Lower leg skin (tissue), 4 donors: ENCODE data around the gene MEOX2. TPM values are rescaled to one million over a fixed set of nuclear protein-coding genes. Genes with fewer than 3 reads are reported as not detected.

Experiments used
- DNase-seq, 2 donors: peaks; one replicate each; pipeline ENCODE4 v3.0.0-alpha.2; 2019; ENCODE audit warnings: low spot score in 2 of 2
- H3K4me3 ChIP-seq: fragments of 200-600 bp; sonication (generic); 2 replicates; pipeline ENCODE4 v1.5.1; 2017; ENCODE audit warnings: mild to moderate bottlenecking, low read depth; ENCODE audit not compliant: poor library complexity, severe bottlenecking
- POLR2A ChIP-seq, 2 donors: fragments of 450-650 bp; IDR thresholded peaks; one replicate each; pipeline ENCODE4 v1.6.1; 2016 to 2017; ENCODE audit warnings: antibody characterized with exemption in 2 of 2, mild to moderate bottlenecking in 1 of 2, moderate library complexity in 1 of 2
- WGBS, 2 donors: methylation state at CpG; one replicate each; pipeline ENCODE4 v1.1.5; 2018; 5-methylcytosine and 5-hydroxymethylcytosine counted together
- intact Hi-C: fragments of 100-400 bp; cut with DNase I; formaldehyde crosslinking; loops from one replicate; pipeline ENCODE4 v1.15.0; 2023; ENCODE audit warnings: low total_unique reads
- total RNA-seq, 4 donors: library from RNA; depleted of rRNA; stranded (reverse); fragments of >200 nt; gene quantifications; one replicate each; pipeline ENCODE4 v1.1.0, GENCODE V29; 2016
- TF ChIP-seq, protein P1 (sequence below), 3 donors: fragments of 450-650 bp; IDR thresholded peaks; one replicate each; pipeline ENCODE4 v1.5.1; 2016; ENCODE audit warnings: antibody characterized with exemption in 3 of 3, mild to moderate bottlenecking in 3 of 3, moderate library complexity in 2 of 3

The MEOX2 gene
- total RNA-seq, 4 donors from 2014 or later: 3.2 to 5.0 (median 4.1) TPM

DNA sequence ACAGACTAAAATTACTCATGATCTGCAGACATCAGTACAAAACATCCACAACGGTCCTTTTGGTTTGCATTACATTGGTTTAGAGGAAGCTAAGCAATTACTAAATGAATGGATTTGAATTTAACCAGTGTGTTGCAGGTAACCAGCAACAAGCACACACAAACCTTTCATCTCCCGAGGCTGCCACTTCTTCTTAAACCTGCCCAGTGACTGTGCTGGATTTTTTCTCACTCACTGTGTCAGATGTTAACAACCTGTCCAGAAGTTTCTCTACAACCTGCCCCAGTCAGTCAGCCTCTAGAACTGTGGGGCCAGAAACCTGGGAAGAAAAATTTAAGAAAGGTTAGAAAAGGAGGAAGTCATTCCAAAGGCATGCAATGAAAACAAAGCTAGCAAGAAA lies 2.4 kb upstream of the MEOX2 start:
- no peak for TF ChIP-seq POLR2A (IDR thresholded peaks at IDR 0.05)
- TF ChIP-seq, protein P1, sequence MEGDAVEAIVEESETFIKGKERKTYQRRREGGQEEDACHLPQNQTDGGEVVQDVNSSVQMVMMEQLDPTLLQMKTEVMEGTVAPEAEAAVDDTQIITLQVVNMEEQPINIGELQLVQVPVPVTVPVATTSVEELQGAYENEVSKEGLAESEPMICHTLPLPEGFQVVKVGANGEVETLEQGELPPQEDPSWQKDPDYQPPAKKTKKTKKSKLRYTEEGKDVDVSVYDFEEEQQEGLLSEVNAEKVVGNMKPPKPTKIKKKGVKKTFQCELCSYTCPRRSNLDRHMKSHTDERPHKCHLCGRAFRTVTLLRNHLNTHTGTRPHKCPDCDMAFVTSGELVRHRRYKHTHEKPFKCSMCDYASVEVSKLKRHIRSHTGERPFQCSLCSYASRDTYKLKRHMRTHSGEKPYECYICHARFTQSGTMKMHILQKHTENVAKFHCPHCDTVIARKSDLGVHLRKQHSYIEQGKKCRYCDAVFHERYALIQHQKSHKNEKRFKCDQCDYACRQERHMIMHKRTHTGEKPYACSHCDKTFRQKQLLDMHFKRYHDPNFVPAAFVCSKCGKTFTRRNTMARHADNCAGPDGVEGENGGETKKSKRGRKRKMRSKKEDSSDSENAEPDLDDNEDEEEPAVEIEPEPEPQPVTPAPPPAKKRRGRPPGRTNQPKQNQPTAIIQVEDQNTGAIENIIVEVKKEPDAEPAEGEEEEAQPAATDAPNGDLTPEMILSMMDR (IDR thresholded peaks at IDR 0.05): no peak
- no peak for DNase-seq
- no peak overlapping the region for H3K4me3 ChIP-seq
- intact Hi-C loops: no loop called here
- WGBS, 2 donors: 28 to 29% methylated on average over 2 of the region's 2 CpGs

GRCh38 chr7:15688279-15688626 lies 1.8 kb upstream of the MEOX2 start:
- WGBS, 2 donors: 6% methylated on average over 10 of the region's 10 CpGs
- intact Hi-C loops: no loop called here

DNA sequence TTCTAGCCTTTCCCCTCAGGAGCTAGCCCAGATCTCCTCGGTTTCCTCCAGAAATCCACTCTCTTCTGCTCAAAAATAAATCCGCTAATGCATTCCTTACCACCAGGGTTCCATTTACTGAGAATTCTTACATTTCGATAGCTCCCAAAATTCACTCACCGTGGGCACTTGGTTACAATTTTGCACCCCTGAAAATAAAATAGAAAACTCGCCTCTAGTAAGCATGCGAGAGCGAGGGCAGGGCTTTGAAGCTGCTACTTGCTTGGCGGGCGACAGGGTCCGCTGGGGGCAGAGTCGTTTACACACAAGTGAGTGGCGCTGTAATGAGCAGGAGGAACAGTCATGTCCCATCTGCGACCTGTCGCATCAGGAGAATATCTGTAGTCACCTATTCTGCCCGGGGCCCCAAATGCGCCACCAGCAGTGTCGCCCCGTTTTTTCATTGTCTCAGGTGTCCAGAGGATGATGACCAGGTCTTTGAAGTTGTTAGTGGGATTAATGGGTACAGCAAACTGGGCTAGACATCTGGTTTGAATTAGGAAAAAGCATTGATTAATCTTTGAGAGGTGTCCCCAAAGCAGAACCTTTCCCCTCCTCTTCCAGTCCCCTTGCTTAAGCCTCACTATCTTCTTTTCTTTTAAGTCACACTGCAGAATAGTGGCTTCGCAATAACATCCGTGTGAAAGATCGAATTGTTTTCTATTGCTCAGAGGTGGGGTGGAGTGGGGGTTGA lies 1.2 kb upstream of the MEOX2 start:
- TF ChIP-seq, protein P1 (IDR thresholded peaks at IDR 0.05): no peak
- no peak for TF ChIP-seq POLR2A (IDR thresholded peaks at IDR 0.05)
- H3K4me3 ChIP-seq: peak overlapping the region; percentile 4
- WGBS, 2 donors: 4 to 5% methylated on average over 21 of the region's 21 CpGs
- intact Hi-C loops: no loop called here
- peak; percentile 20 to 85 for DNase-seq

More at GRCh38 chr7:15688279-15688626, 1.8 kb upstream of the MEOX2 start:
- DNase-seq: no peak
- no peak overlapping the region for H3K4me3 ChIP-seq
- TF ChIP-seq POLR2A (IDR thresholded peaks at IDR 0.05): no peak
- TF ChIP-seq, protein P1 (IDR thresholded peaks at IDR 0.05): no peak

DNA sequence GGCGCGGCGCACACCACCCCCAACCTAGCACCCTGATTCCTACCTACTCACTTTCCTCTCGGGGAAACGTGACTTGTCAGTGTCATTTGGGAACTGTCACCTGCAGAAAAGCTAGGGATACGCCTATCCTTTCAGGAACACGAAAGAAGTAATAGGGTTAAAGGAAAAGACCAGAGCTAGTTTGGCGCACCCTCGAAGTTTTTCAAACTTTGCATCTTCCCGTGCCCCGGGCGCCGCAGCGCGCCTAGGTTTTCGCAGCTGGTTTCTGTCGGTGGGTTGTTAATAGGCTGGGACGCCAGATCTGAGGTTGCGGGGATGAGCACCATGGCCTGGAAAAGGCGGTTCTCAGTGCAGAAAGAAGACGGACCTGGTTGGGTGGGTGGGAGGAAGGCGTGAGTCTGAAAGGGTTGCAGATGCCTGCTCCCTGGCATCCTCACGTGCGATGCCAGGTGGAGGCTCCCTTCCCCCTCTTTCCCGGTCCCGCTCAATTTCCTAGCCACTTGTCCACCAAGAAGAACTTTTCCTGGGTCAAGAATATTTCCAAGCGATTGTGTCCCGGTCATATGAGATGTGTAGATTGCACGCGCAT lies 568 bp upstream of the MEOX2 start:
- TF ChIP-seq, protein P1 (IDR thresholded peaks at IDR 0.05): no peak
- TF ChIP-seq POLR2A (IDR thresholded peaks at IDR 0.05): no peak
- peak overlapping the region; percentile 71 for H3K4me3 ChIP-seq
- intact Hi-C loops: no loop called here
- WGBS, 2 donors: 2 to 3% methylated on average over 30 of the region's 30 CpGs
- DNase-seq: peak in 1 of 2 donors; percentile 87

DNA sequence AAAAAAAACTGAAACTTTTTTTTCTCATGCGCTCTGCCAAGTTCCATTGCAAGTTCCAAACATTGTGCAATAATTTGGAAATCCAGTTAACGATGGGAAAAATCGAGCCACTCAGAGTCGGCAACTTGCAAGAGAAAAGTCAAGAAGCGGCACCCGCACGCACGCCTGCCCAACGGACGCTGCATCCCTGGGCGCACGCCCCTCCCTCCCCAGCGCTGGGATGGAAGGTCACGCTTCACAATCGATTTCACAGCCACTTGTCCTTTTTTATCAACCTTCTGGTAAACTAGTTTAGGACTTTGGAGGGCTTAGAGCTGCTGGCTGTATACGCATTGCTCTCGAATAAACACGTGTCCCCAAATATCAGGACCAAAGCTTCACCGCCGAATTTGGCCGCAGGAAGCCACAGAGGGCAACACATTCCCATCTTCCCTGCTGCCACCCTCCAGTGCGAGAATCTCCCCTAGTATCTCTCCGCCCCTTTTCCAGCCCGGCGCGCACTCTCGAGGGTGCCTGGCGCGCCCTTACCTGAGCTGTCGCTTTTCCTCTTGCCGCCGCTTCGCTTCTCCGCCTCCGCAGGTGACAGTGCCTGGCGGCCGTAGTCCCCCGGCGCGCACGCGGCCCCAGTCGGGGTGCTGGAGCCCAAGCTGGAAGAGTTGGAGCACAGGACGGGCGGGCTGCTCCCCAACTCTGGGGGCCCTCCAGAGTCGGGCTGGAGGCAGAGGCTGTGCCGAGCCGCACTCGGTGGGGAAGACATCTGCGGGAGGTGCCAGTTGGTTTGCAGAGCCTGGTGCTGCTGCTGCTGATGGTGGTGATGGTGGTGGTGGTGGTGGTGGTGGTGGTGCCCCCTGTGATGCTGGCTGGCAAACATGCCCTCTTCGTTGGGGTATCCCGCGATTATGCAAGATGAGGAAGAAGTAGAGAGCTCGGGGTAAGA lies 857 bp downstream of the MEOX2 start:
- intact Hi-C loops: no loop called here
- no peak for TF ChIP-seq POLR2A (IDR thresholded peaks at IDR 0.05)
- TF ChIP-seq, protein P1 (IDR thresholded peaks at IDR 0.05): no peak
- H3K4me3 ChIP-seq: peak overlapping the region; percentile 71
- peak; percentile 30 to 90 for DNase-seq
- 2 to 3% methylated on average over 52 to 53 of the region's 54 CpGs for WGBS, 2 donors
